Endothelial cell of umbilical vein (primary cell): ENCODE data around the gene PCYT1B. TPM values are rescaled to one million over a fixed set of nuclear protein-coding genes. Genes with fewer than 3 reads are reported as not detected.

ENCODE experiments used
- BruUV-seq: library from RNA; stranded (reverse); fragments of 400-500 nt; replicated peaks from 2 replicates; lab custom pipeline; 2021; lab: Mats Ljungman, UMichigan
- CTCF ChIA-PET: fragments of 300-600, 350-600 bp; sonication (Branson Sonifier 250); formaldehyde crosslinking; loops from one replicate; lab custom pipeline; 2021; ENCODE audit warnings: antibody characterized with exemption, inconsistent platforms; lab: Charles Lee
- POLR2A ChIA-PET: fragments of 300-600, 350-600 bp; sonication (Branson Sonifier 250); formaldehyde crosslinking; loops from one replicate; lab custom pipeline; 2021; ENCODE audit warnings: antibody characterized with exemption, inconsistent platforms; lab: Charles Lee
- DNase-seq: peaks from one replicate; pipeline ENCODE4 v3.0.0-alpha.2; 2011; ENCODE audit warnings: low read depth, low spot score
- FAIRE-seq: peaks from 2 replicates; lab custom pipeline; 2011; peaks lifted over from hg19 to GRCh38; lab: Jason Lieb, UNC
- H2AFZ ChIP-seq: 2 replicates; pipeline ENCODE4 v1.6.0; 2012; ENCODE audit warnings: low read depth, low read length, control low read depth, inconsistent platforms
- H3K27ac ChIP-seq: 2 replicates; pipeline ENCODE4 v1.5.1; 2011; ENCODE audit warnings: low read depth, mild to moderate bottlenecking, control low read depth, low read length, moderate library complexity; ENCODE audit not compliant: insufficient read depth
- H3K27me3 ChIP-seq, 2 experiments: 2 replicates each; pipeline versions ENCODE4 v1.6.0 to v1.6.1; 2011; ENCODE audit warnings: low read length in 2 of 2, mixed read lengths in 1 of 2; ENCODE audit not compliant: control insufficient read depth in 2 of 2, insufficient read depth in 2 of 2
- H3K36me3 ChIP-seq, 2 experiments: 2 replicates in 1 of 2; 3 replicates in 1 of 2; pipeline ENCODE4 v1.5.1; 2011; ENCODE audit warnings: low read length in 2 of 2, mild to moderate bottlenecking in 1 of 2, moderate library complexity in 1 of 2; ENCODE audit not compliant: control insufficient read depth in 2 of 2, insufficient read depth in 2 of 2; ENCODE audit errors: extremely low read depth in 1 of 2
- H3K4me1 ChIP-seq: 3 replicates; pipeline ENCODE4 v1.5.1; 2011; ENCODE audit warnings: mild to moderate bottlenecking, low read length; ENCODE audit not compliant: control insufficient read depth, insufficient read depth; ENCODE audit errors: extremely low read depth
- H3K4me2 ChIP-seq: 2 replicates; pipeline ENCODE4 v1.6.1; 2011; ENCODE audit warnings: low read length, control low read depth, mixed read lengths; ENCODE audit not compliant: insufficient read depth
- H3K4me3 ChIP-seq, 3 experiments: fragments of 200-600 bp in 1 of 3; sonication (generic), shearing (Covaris generic) in 1 of 3; replicated peaks in 1 of 3; 2 replicates each; pipeline ENCODE4 v1.5.1; 2011 to 2016; ENCODE audit warnings: control low read depth in 3 of 3, low read length in 3 of 3, mild to moderate bottlenecking in 2 of 3, inconsistent platforms in 1 of 3, low read depth in 1 of 3, moderate library complexity in 1 of 3; ENCODE audit not compliant: insufficient read depth in 1 of 3
- H3K79me2 ChIP-seq: 2 replicates; pipeline ENCODE4 v1.6.0; 2012; ENCODE audit warnings: low read length, inconsistent platforms; ENCODE audit not compliant: control insufficient read depth, insufficient read depth
- H3K9ac ChIP-seq: replicated peaks from 2 replicates; pipeline ENCODE3; 2011; ENCODE audit warnings: low read length, control low read depth; ENCODE audit not compliant: insufficient read depth; ENCODE audit errors: extremely low read depth
- H3K9me1 ChIP-seq: replicated peaks from 3 replicates; pipeline ENCODE4 v1.6.0; 2011; ENCODE audit warnings: mild to moderate bottlenecking, low read length; ENCODE audit not compliant: control insufficient read depth, insufficient read depth; ENCODE audit errors: extremely low read depth
- H3K9me3 ChIP-seq: replicated peaks from 2 replicates; pipeline ENCODE4 v1.5.1; 2012; ENCODE audit warnings: low read length, inconsistent platforms; ENCODE audit not compliant: control insufficient read depth, insufficient read depth
- H4K20me1 ChIP-seq: replicated peaks from 2 replicates; pipeline ENCODE3; 2011; ENCODE audit warnings: mild to moderate bottlenecking, low read length; ENCODE audit not compliant: control insufficient read depth, insufficient read depth; ENCODE audit errors: extremely low read depth
- GATA2 ChIP-seq: IDR thresholded peaks from 2 replicates; pipeline ENCODE4 v1.7.0; 2011; ENCODE audit warnings: low read depth, mild to moderate bottlenecking, moderate library complexity, mixed read lengths, low read length; ENCODE audit not compliant: insufficient read length, insufficient read depth
- JUN ChIP-seq: IDR thresholded peaks from 2 replicates; pipeline ENCODE4 v1.6.1; 2011; ENCODE audit warnings: borderline replicate concordance, low read depth; ENCODE audit not compliant: insufficient read length, insufficient read depth
- POLR2A ChIP-seq: IDR thresholded peaks from 2 replicates; pipeline ENCODE4 v1.6.1; 2012; ENCODE audit warnings: low read depth, mild to moderate bottlenecking, control low read depth, low read length
- dilution Hi-C: fragments of 300-500 bp; cut with MboI; formaldehyde crosslinking; loops from one replicate; pipeline ENCODE4 v1.15.0; 2019; ENCODE audit warnings: low sequenced_read_pairs; ENCODE audit not compliant: extremely low pct_ligation_motif_present
- intact Hi-C: fragments of 100-400 bp; cut with micrococcal nuclease; formaldehyde crosslinking; loops from one replicate; pipeline ENCODE4 v1.10.0; 2022
- polyA plus RNA-seq, 4 experiments: library from polyadenylated mRNA; depleted of rRNA in 3 of 4; stranded (reverse) in 3 of 4; unstranded in 1 of 4; fragments of >200 nt; gene quantifications; 2 replicates each; pipeline versions ENCODE4 v1.2.1 to v1.2.3, GENCODE V29; 2011 to 2012; ENCODE audit warnings: missing spikeins in 1 of 4
- total RNA-seq: library from RNA; stranded (reverse); gene quantifications from 2 replicates; pipeline ENCODE4 v1.2.3, GENCODE V29; 2021
- TF ChIP-seq, protein P1 (sequence below), 2 donors: IDR thresholded peaks; 1 replicate in 1 of 2; 2 replicates in 1 of 2; pipeline ENCODE4 v1.5.1; 2011; ENCODE audit warnings: low read length in 2 of 2, mild to moderate bottlenecking in 2 of 2, moderate library complexity in 2 of 2, control low read depth in 1 of 2, inconsistent platforms in 1 of 2, low read depth in 1 of 2; ENCODE audit not compliant: insufficient read depth in 1 of 2; ENCODE audit errors: extremely low read depth in 1 of 2

PCYT1B gene
- total and polyA plus RNA-seq, 2 donors (not counting 3 experiments of a cell fraction or from before 2014, with no cell fraction given): 0.33 to 1.3 TPM

DNA sequence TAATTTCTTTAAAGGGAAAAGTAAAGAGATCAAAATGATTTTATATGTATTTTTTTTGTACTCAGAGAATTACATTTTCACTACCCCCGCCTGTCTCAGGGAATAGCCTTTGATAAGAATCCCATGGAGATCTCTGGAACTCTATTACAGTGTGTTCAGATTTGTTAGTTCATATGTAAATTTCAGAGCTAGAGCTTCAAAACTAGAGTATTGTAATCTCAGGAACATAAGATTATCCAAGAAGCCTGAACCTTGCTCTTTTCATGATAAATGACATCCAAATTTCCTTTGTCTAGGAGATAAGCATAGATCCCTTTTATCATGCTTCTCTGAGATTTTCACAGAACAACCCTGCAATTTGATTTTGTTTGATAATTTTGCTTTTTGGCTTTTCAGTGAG is 99.2 kb downstream of the PCYT1B start:
- Histone ChIP-seq H2AFZ (no peak overlapping the region), H3K36me3 (no peaks in the 10 kb centered on the region), H3K4me3 (no peak overlapping the region), H3K79me2 (no peaks in the 10 kb centered on the region), H3K9me1 (no peaks in the 10 kb centered on the region), H3K9me3 (no peaks in the 10 kb centered on the region), H4K20me1 (no peaks in the 10 kb centered on the region), H3K9ac (no peak overlapping the region), H3K4me2 (no peak overlapping the region), H3K27ac (no peak overlapping the region), H3K4me1 (no peaks in the 10 kb centered on the region), H3K27me3 (peaks cover 0 to 6% of the 10 kb centered on the region in 2 experiments)
- TF ChIP-seq POLR2A (no peak), GATA2 (no peak), JUN (no peak)
- FAIRE-seq (peak; percentile 21), DNase-seq (no peak)
- POLR2A ChIA-PET: no interaction called here
- CTCF ChIA-PET: interaction anchor here (0.6 kb wide), 1 partner anchor 463 kb away, joined by 3 read pairs; no protein-coding TSS in a partner anchor
- intact Hi-C loops: no loop called here
- no TSS peak for BruUV-seq
- dilution Hi-C loops: no loop called here

DNA sequence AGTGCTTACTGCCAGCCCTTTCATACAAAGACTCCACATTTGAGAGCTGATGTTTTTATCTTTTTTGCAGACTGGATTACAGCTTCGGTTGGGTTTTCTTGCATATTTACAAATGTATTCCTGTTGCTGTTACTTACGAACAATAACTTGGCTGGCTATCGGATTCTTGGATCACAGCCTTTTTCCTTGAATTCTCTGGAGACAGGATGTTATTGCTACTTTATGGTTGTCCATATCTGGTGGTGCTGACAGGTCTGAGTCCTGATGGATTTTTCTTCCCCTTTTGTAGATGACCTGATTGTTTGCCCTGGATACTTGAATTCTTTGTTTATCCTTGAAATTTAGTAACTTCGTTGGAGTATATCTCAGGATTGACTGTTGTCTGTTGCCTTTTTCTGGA is 104.4 kb downstream of the PCYT1B start:
- Histone ChIP-seq H3K27ac (no peak overlapping the region), H3K4me1 (peaks cover 8% of the 10 kb centered on the region), H3K79me2 (no peaks in the 10 kb centered on the region), H3K4me2 (peak overlapping the region; percentile 45), H2AFZ (no peak overlapping the region), H3K9ac (no peak overlapping the region), H4K20me1 (no peaks in the 10 kb centered on the region), H3K27me3 (peaks cover 0 to 6% of the 10 kb centered on the region in 2 experiments), H3K4me3 (no peak overlapping the region), H3K9me1 (no peaks in the 10 kb centered on the region), H3K36me3 (no peaks in the 10 kb centered on the region), H3K9me3 (no peaks in the 10 kb centered on the region)
- CTCF ChIA-PET: no interaction called here
- intact Hi-C loops: no loop called here
- TF ChIP-seq, protein P1, sequence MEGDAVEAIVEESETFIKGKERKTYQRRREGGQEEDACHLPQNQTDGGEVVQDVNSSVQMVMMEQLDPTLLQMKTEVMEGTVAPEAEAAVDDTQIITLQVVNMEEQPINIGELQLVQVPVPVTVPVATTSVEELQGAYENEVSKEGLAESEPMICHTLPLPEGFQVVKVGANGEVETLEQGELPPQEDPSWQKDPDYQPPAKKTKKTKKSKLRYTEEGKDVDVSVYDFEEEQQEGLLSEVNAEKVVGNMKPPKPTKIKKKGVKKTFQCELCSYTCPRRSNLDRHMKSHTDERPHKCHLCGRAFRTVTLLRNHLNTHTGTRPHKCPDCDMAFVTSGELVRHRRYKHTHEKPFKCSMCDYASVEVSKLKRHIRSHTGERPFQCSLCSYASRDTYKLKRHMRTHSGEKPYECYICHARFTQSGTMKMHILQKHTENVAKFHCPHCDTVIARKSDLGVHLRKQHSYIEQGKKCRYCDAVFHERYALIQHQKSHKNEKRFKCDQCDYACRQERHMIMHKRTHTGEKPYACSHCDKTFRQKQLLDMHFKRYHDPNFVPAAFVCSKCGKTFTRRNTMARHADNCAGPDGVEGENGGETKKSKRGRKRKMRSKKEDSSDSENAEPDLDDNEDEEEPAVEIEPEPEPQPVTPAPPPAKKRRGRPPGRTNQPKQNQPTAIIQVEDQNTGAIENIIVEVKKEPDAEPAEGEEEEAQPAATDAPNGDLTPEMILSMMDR (IDR thresholded peaks at IDR 0.05; ENCODE audit: extremely low read depth in 1 of 2, insufficient read depth in 1 of 2, low read depth in 1 of 2, low read length in 2 of 2): no peak
- TF ChIP-seq GATA2: peak; percentile 7
- POLR2A ChIA-PET: no interaction called here
- DNase-seq: peak; percentile 85
- FAIRE-seq: peak; percentile 95
- dilution Hi-C loops: no loop called here
- BruUV-seq: no TSS peak
